ENCODE data around the gene DDX24.

DNA sequence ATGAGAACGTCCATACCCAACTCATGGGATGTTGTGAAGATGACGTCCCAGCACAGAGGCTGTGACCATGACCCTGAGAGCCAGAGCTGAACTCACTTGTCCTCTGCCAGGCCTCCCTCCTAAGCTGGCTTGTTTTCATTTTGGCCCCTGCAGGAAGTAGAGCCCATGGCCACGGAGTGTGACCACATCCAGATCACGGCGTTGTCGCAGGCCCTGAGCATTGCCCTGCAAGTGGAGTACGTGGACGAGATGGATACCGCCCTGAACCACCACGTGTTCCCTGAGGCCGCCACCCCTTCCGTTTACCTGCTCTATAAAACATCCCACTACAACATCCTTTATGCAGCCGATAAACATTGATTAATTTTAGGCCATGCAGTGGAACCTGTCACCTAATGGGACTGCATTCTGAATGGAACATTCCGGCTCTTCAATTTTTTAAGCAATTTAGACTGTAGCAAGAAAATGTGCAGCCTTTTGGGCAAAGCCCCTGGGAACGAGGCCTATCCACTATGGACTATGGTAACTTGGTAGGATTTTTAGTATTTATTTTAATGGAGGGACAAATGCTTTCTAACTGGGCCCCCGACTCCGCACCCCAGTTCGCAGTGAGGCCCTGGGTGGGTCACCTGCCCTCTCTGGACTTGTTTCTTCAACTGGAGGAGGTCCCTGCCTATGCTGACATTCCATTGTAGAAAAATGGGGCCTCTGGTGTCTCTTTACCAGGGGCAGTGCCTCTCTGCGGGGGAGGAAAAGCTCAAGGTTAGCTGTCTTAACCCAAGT, 35.2 kb downstream of the DDX24 start:
- no peak for TF ChIP-seq EP300 (IDR thresholded peaks at IDR 0.05; ENCODE audit: borderline replicate concordance)
- no peak for TF ChIP-seq FOXM1 (IDR thresholded peaks at IDR 0.05; ENCODE audit: borderline replicate concordance, low read depth)
- TF ChIP-seq, protein P1, sequence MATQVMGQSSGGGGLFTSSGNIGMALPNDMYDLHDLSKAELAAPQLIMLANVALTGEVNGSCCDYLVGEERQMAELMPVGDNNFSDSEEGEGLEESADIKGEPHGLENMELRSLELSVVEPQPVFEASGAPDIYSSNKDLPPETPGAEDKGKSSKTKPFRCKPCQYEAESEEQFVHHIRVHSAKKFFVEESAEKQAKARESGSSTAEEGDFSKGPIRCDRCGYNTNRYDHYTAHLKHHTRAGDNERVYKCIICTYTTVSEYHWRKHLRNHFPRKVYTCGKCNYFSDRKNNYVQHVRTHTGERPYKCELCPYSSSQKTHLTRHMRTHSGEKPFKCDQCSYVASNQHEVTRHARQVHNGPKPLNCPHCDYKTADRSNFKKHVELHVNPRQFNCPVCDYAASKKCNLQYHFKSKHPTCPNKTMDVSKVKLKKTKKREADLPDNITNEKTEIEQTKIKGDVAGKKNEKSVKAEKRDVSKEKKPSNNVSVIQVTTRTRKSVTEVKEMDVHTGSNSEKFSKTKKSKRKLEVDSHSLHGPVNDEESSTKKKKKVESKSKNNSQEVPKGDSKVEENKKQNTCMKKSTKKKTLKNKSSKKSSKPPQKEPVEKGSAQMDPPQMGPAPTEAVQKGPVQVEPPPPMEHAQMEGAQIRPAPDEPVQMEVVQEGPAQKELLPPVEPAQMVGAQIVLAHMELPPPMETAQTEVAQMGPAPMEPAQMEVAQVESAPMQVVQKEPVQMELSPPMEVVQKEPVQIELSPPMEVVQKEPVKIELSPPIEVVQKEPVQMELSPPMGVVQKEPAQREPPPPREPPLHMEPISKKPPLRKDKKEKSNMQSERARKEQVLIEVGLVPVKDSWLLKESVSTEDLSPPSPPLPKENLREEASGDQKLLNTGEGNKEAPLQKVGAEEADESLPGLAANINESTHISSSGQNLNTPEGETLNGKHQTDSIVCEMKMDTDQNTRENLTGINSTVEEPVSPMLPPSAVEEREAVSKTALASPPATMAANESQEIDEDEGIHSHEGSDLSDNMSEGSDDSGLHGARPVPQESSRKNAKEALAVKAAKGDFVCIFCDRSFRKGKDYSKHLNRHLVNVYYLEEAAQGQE (IDR thresholded peaks at IDR 0.05; ENCODE audit: low read depth): no peak
- no peak for TF ChIP-seq MAX (IDR thresholded peaks at IDR 0.05)
- TF ChIP-seq, protein P2, sequence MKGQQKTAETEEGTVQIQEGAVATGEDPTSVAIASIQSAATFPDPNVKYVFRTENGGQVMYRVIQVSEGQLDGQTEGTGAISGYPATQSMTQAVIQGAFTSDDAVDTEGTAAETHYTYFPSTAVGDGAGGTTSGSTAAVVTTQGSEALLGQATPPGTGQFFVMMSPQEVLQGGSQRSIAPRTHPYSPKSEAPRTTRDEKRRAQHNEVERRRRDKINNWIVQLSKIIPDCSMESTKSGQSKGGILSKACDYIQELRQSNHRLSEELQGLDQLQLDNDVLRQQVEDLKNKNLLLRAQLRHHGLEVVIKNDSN (IDR thresholded peaks at IDR 0.05): no peak
- TF ChIP-seq CREB1 (IDR thresholded peaks at IDR 0.05; ENCODE audit: low read depth): no peak
- TF ChIP-seq CEBPB (IDR thresholded peaks at IDR 0.05): no peak
- TF ChIP-seq YY1 (IDR thresholded peaks at IDR 0.05; ENCODE audit: low read depth): no peak
- no peak for TF ChIP-seq RAD21 (IDR thresholded peaks at IDR 0.05; ENCODE audit: low read depth)
- no peak for TF ChIP-seq TCF12 (IDR thresholded peaks at IDR 0.05; ENCODE audit: low read depth)
- TF ChIP-seq TAF1 (IDR thresholded peaks at IDR 0.05; ENCODE audit: low read depth): no peak
- no peak for TF ChIP-seq ZBTB7A (IDR thresholded peaks at IDR 0.05; ENCODE audit: low read depth)
- TF ChIP-seq EGR1 (IDR thresholded peaks at IDR 0.05): no peak

All from Ishikawa (cell line).